ENCODE measurements around the gene MAGI1.

DNA sequence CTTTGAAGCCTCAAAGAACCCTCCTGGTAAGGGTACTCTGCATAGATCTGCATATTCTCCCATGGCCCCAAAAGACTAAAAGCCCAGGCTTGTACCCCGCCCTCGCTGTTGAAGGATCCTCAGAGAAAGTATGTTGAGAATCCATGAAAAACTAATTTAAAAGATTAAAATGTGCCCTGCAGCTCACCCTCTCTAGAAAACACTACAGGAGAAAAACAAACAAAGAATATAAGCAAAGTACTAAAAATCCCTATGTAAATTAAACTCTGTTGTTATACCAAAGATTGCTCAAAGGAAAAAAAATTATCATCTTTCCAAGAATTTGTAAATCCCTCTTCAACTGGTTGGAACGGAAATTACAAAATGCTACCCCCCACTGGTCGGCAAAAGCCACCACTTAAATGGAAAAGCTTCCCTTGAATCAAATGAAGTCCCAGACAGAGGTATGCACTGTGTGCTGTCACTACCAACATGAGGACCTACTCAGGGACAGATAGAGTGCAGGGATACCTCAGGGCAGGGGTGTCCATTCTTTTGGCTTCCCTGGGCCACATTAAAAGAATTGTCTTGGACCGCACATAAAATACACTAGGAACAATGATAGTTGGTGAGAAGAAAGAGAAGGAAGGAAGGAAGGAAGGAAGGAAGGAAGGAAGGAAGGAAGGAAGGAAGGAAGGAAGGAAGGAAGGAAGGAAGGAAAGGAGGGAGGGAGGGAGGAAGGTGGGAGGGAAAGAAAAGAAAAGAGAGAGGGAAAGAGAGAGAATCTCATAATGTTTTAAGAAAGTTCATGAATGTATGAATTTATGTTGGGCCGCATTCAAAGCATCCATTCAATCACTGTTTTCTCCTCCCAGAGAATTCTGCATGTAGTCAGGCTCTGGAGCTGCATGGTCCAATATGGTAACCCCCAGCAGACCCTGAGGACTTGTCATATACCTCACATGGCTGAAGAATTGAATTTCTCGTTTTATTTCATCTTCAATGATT lies 88.1 kb downstream of the MAGI1 start:
- TF ChIP-seq GATA3 (IDR thresholded peaks at IDR 0.05; ENCODE audit: low read depth, low read length) = no peak
- no peak for TF ChIP-seq GATA2 (IDR thresholded peaks at IDR 0.05; ENCODE audit: low read depth, low read length)

Data from SH-SY5Y (cell line).